HUDEP-2 (cell line): ENCODE results near the gene RTBDN.
A peak's percentile ranks its signal among the peaks of the same experiment; 100 is the strongest.
"Not testable (repeated sequence)": the region's sequence is repeated elsewhere in the genome, so short reads cannot be mapped to it uniquely, and the experiment has no call there.

Experiments
- DNase-seq, 76 experiments: peaks; one replicate each; lab custom pipeline; 2025; ENCODE audit not compliant: unreplicated experiment in 76 of 76; lab: John Stamatoyannopoulos, UW

Gene RTBDN

GRCh38 chr19:12828494-12828893 is 5.9 kb downstream of the RTBDN start:
- peak in 62 of 76 experiments; percentile 19 to 81 (median 59) for DNase-seq

GRCh38 chr19:12825254-12826131 is 8.9 kb downstream of the RTBDN start:
- peak in 14 of 76 experiments; percentile 9 to 58 (median 26) for DNase-seq

DNA sequence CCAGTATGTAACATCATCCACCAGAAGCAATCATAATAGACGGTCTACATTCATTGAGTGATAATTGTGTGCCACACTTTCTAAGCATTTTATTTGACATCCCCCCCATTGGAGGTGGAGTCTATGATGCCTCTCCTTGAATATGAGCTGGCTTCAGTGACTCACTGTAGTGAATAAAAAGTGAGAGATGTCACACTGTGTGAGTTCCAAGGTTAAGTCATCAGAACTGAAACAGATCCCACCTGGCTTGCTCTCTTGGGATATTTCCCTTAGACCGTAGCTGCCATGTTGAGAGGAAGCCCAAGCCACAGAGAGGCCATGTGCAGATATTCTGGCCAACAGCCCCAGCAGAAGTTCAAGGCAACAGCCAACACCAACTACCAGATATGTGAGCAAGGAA is 12.6 kb downstream of the RTBDN start:
- DNase-seq = no peak

- DNase-seq = not testable (repeated sequence)
Measured at GRCh38 chr19:12817810-12818209, 16.6 kb downstream of the RTBDN start.

DNA sequence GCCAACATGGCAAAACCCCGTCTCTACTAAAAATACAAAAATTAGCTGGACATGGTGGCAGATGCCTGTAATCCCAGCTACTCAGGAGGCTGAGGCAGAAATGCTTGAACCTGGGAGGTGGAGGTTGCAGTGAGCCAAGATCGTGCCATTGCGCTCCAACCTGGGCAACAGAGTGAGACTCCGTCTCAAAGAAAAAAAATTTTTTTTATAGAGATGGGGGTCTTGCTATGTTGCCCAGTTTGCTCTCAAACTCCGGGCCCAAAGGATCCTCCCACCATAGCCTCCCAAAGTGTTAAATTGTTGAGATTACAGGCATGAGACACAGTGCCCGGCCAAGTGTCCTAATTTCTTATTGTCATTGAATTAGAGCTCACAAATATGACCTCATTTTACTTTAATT is 17.2 kb downstream of the RTBDN start:
- not testable (repeated sequence) for DNase-seq

DNA sequence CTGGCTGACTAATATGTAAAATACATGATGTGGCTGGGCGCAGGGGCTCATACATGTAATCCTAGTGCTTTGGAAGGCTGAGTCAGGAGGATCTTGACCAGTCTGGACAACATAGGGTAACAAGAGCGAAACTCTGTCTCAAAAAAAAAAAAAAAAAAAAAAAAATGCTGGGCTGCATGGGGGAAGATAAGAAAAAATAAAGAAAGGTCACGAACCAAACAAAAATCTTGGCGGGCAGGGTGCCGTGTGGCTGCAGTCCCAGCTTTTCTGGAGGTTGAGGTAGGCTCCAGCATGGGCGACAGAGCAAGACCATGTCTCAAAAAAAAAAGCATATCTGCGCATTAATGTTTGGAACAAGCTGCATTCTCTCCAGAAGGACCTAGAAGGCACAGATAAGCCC is 19.3 kb downstream of the RTBDN start:
- no peak for DNase-seq

- peak in 73 of 76 experiments; percentile 33 to 95 (median 85) for DNase-seq
Measured at GRCh38 chr19:12806242-12807081, 27.9 kb downstream of the RTBDN start, which contains the start of gene RNASEH2A. Gene RNASEH2A (plus strand): TSS chr19:12806584. CDS start chr19:12806674, 90 bp downstream.

DNA sequence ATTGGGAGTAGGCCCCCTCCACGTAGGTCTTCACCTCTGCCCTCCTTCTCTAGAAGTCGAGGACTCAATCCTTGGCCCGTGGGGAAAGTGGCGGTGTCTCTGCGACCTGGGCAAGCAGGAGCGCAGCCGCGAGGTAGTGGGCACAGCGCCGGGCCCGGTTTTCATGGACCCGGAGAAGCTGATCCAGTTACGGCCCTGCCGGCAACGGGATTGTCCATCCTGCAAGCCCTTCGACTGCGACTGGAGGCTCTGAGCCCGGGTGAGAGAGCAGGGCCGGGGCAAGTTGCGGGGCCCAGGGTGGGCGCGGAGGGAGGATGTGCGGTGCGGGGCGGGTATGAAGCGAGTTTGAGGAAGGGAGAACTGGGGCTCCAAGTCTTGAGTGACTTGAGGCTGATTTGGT is 30.3 kb downstream of the RTBDN start:
- no peak for DNase-seq

DNA sequence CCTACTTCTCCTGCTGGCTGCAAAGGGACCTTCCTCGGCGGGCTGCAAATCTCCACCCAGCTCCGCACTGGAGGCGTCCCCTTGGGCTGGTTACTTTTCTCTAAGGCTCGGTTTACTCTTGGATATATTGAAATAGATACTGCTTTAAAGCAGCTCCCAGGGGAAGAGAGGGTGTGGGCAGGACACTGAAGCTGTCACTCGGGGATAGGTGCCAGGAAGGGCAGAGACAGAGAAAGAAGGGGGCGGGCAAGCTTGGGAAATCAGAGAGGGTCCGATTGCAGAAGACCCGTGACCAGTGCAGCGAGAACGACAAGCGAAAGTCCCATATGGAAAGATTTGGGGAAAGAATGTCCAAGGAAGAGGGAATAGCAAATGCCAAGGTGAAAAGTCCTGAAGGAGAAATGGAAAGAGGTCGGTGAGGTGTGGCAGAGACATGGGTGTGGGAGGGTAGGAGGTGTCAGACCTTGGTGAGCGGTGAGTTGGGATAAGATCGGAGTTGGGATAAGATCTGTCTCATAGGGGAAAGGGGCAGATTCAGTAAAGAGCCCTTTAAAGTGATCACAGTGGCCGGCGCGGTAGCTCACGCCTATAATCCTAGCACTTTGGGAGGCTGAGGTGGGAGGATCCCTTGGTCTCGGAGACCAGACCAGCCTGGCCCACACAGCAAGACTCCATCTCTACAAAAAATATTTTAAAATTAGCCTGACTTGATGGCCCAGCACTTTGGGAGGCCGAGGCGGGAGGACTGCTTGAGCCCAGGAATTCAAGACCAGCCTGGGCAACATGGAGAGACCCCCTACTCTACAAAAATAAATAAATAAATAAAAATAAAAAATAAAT is 31.9 kb downstream of the RTBDN start:
- DNase-seq = peak in 3 of 76 experiments; percentile 56 to 60 (median 58)

GRCh38 chr19:12801466-12802266 is 32.7 kb downstream of the RTBDN start, which contains the start of the genes PRDX2 and THSD8:
Gene PRDX2 (minus strand): TSS chr19:12801800. CDS start chr19:12801261, 539 bp downstream.
Gene THSD8 (plus strand): TSS chr19:12802069. CDS start chr19:12802072, 3 bp downstream.
- DNase-seq = peak in 71 of 76 experiments; percentile 36 to 96 (median 86)

GRCh38 chr19:12800923-12801465 is 33.4 kb downstream of the RTBDN start:
- DNase-seq = peak in 8 of 76 experiments; percentile 12 to 60 (median 32)

- peak in 17 of 76 experiments; percentile 60 to 89 (median 79) for DNase-seq
Measured at GRCh38 chr19:12800466-12800770, 34.0 kb downstream of the RTBDN start.

DNA sequence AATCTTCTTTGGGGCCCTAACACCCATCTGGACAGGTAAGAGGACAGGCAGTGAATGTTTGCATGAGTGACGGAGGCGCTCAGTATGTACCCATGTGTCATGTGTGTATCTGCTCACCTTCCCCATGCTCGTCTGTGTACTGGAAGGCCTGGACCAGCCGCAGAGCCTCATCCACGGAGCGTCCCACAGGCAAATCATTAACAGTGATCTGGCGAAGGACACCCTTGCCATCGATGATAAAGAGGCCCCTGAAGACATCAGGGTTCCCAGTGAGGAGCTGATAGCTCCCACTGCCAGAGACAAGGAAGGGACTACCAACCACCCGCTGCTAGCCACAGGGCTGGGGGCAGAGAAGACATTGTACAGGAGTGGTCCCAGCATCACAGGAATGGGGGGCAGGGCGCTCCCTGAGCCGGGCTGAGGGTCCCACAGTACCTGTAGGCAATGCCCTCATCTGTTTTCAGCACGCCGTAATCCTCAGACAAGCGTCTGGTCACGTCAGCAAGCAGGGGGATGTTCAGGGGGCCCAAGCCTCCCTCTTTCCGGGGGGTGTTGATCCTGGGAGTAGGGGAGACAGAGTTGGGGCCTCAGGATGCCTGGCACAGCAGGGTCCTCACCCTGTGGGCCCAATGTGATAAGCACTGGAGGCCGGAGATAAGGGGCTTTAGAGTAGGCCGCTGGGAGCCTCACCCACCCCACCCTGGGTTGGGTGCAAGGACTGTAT is 34.5 kb downstream of the RTBDN start:
- DNase-seq = peak in 58 of 76 experiments; percentile 41 to 95 (median 82)

- not testable (repeated sequence) for DNase-seq
Measured at GRCh38 chr19:12797607-12798006, 36.8 kb downstream of the RTBDN start.

GRCh38 chr19:12797141-12797587 is 37.2 kb downstream of the RTBDN start:
- peak in 4 of 76 experiments; percentile 24 to 75 (median 43) for DNase-seq

DNA sequence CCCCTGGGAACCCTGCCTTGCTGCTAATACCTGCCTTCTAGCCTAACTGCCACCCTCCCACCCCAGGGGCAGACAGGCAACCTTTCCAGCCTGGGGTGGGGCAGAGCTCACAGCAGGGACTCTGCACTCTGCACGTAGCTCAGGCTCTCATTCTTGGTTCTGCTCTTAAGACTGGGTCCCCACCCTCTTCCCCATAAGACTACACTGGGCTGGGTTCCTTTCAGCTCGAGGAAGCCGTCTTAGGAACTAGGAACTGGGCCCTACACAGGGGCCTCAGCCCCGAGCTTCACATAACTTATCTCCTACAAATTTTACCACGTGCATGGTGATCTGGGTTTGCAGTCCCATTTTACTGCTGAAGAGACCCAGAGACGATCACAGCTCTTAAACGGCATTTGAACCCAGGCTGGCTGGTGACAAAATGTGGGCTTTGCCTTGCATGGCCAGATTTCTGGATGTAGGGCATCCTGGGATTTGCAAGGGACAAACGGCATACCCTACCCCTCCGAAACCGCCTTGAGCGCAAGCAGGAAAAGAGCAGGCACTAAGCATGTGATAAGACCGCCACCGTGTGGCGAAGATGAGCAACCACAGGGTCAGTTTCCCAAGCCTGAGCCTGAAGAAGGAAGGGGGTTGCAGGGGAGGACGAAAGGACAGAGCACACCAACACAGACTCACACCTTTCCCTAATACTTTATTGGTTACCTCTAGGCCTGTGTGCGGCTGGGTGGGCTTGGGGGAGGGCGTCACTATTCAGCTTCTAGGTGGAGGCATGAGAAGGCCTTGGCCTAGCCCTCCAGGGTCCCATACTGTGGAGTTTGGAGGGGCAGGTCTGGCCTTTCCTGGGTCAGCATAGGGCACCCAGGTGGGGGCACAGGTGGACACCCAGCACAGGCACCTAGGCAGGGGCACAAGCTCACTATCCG is 38.0 kb downstream of the RTBDN start:
- DNase-seq = peak in 70 of 76 experiments; percentile 42 to 93 (median 76)

GRCh38 chr19:12794971-12795381 is 39.4 kb downstream of the RTBDN start:
- peak in 3 of 76 experiments; percentile 29 to 41 (median 31) for DNase-seq
